ENCODE data around the gene FAM177A1. TPM values are rescaled to one million over a fixed set of nuclear protein-coding genes. Genes with fewer than 3 reads are reported as not detected.
"Not testable (repeated sequence)": the region's sequence is repeated elsewhere in the genome, so short reads cannot be mapped to it uniquely, and the experiment has no call there.

The FAM177A1 gene
- polyA plus RNA-seq, 6 donors from 2014 or later: 31.8 to 51.2 (median 35.3) TPM

GRCh38 chr14:35043046-35043445 is 3.0 kb upstream of the FAM177A1 start:
- Mint-ChIP-seq H3K36me3 (no peaks in the 10 kb centered on the region), H3K9me3 (no peaks in the 10 kb centered on the region), H3K27ac (peak overlapping the region; percentile 8 to 86 (median 73)), H3K4me1 (peaks cover 12 to 21% (median 16%) of the 10 kb centered on the region in 3 donors), H3K4me3 (no peak overlapping the region), H3K27me3 (no peaks in the 10 kb centered on the region)
- DNase-seq: no peak
- ATAC-seq (ENCODE audit: low read depth in 2 of 2): no peak

- Mint-ChIP-seq H3K9me3 (no peaks in the 10 kb centered on the region), H3K36me3 (no peaks in the 10 kb centered on the region), H3K4me3 (peak overlapping the region; percentile 84 to 99 (median 94)), H3K4me1 (peaks cover 12 to 21% (median 17%) of the 10 kb centered on the region in 3 donors), H3K27ac (peak overlapping the region; percentile 97 to 100 (median 99)), H3K27me3 (no peaks in the 10 kb centered on the region)
- DNase-seq: no peak
- ATAC-seq (ENCODE audit: low read depth in 2 of 2): peak in 1 of 2 donors; percentile 1
These were observed 904 bp upstream of the FAM177A1 start for GRCh38 chr14:35044939-35045797.

GRCh38 chr14:35045798-35046047 is 349 bp upstream of the FAM177A1 start:
- peaks cover 12 to 21% (median 17%) of the 10 kb centered on the region in 3 donors for H3K4me1 Mint-ChIP-seq
- ATAC-seq (ENCODE audit: low read depth in 2 of 2) (peak in 1 of 2 donors; percentile 3), DNase-seq (no peak)
- H3K9me3 Mint-ChIP-seq: no peaks in the 10 kb centered on the region
- peak overlapping the region; percentile 84 to 99 (median 94) for H3K4me3 Mint-ChIP-seq
- H3K36me3 Mint-ChIP-seq: no peaks in the 10 kb centered on the region
- H3K27ac Mint-ChIP-seq: peak overlapping the region; percentile 97 to 100 (median 99)
- no peaks in the 10 kb centered on the region for H3K27me3 Mint-ChIP-seq

GRCh38 chr14:35046751-35047536 is 872 bp downstream of the FAM177A1 start:
- H3K4me1 Mint-ChIP-seq: peaks cover 12 to 21% (median 17%) of the 10 kb centered on the region in 3 donors
- H3K4me3 Mint-ChIP-seq: peak overlapping the region; percentile 84 to 99 (median 94)
- H3K36me3 Mint-ChIP-seq: no peaks in the 10 kb centered on the region
- no peaks in the 10 kb centered on the region for H3K27me3 Mint-ChIP-seq
- DNase-seq (no peak), ATAC-seq (ENCODE audit: low read depth in 2 of 2) (peak; percentile 3 to 5)
- no peaks in the 10 kb centered on the region for H3K9me3 Mint-ChIP-seq
- H3K27ac Mint-ChIP-seq: peak overlapping the region; percentile 97 to 99 (median 98)

- H3K4me1 Mint-ChIP-seq: peaks cover 12 to 21% (median 17%) of the 10 kb centered on the region in 3 donors
- H3K4me3 Mint-ChIP-seq: peak overlapping the region in 7 of 8 donors; percentile 40 to 96 (median 91)
- H3K27ac Mint-ChIP-seq: peak overlapping the region; percentile 24 to 91 (median 66)
- ATAC-seq (ENCODE audit: low read depth in 2 of 2) (no peak), DNase-seq (no peak)
- no peaks in the 10 kb centered on the region for H3K9me3 Mint-ChIP-seq
- H3K27me3 Mint-ChIP-seq: no peaks in the 10 kb centered on the region
- peaks cover 0 to 2% of the 10 kb centered on the region in 2 donors for H3K36me3 Mint-ChIP-seq
These were observed 2.0 kb downstream of the FAM177A1 start for GRCh38 chr14:35047976-35048513.

GRCh38 chr14:35050652-35051051 is 4.6 kb downstream of the FAM177A1 start:
- DNase-seq (no peak), ATAC-seq (ENCODE audit: low read depth in 2 of 2) (no peak)
- Mint-ChIP-seq H3K27ac (peak overlapping the region in 1 of 6 donors; percentile 37), H3K9me3 (no peaks in the 10 kb centered on the region), H3K27me3 (no peaks in the 10 kb centered on the region), H3K4me3 (peak overlapping the region in 2 of 8 donors; percentile 35 to 36), H3K4me1 (peaks cover 5 to 12% (median 9%) of the 10 kb centered on the region in 3 donors), H3K36me3 (peaks cover 0 to 5% of the 10 kb centered on the region in 2 donors)

- Mint-ChIP-seq H3K4me1 (peaks cover 3 to 11% (median 8%) of the 10 kb centered on the region in 3 donors), H3K4me3 (no peak overlapping the region), H3K9me3 (no peaks in the 10 kb centered on the region), H3K36me3 (peaks cover 0 to 5% of the 10 kb centered on the region in 2 donors), H3K27me3 (no peaks in the 10 kb centered on the region), H3K27ac (no peak overlapping the region)
- DNase-seq: no peak
- ATAC-seq (ENCODE audit: low read depth in 2 of 2): no peak
These were observed 5.7 kb downstream of the FAM177A1 start for GRCh38 chr14:35051796-35052195.

GRCh38 chr14:35052637-35053036 is 6.6 kb downstream of the FAM177A1 start:
- H3K36me3 Mint-ChIP-seq: peaks cover 0 to 5% of the 10 kb centered on the region in 2 donors
- DNase-seq: no peak
- no peak for ATAC-seq (ENCODE audit: low read depth in 2 of 2)
- no peaks in the 10 kb centered on the region for H3K9me3 Mint-ChIP-seq
- no peak overlapping the region for H3K27ac Mint-ChIP-seq
- H3K4me3 Mint-ChIP-seq: no peak overlapping the region
- H3K27me3 Mint-ChIP-seq: no peaks in the 10 kb centered on the region
- peaks cover 2 to 15% (median 3%) of the 10 kb centered on the region in 3 donors for H3K4me1 Mint-ChIP-seq

- not testable (repeated sequence) for H3K4me1 Mint-ChIP-seq; ATAC-seq (ENCODE audit: low read depth in 2 of 2); H3K27ac Mint-ChIP-seq; H3K36me3 Mint-ChIP-seq; H3K27me3 Mint-ChIP-seq; H3K9me3 Mint-ChIP-seq; H3K4me3 Mint-ChIP-seq; DNase-seq
These were observed 15.2 kb downstream of the FAM177A1 start for GRCh38 chr14:35061113-35061791.

GRCh38 chr14:35065731-35066130 is 19.7 kb downstream of the FAM177A1 start:
- not testable (repeated sequence) for ATAC-seq (ENCODE audit: low read depth in 2 of 2); H3K27me3 Mint-ChIP-seq; H3K27ac Mint-ChIP-seq; H3K9me3 Mint-ChIP-seq; DNase-seq; H3K4me1 Mint-ChIP-seq; H3K4me3 Mint-ChIP-seq
- H3K36me3 Mint-ChIP-seq: peaks cover 11 to 22% of the 10 kb centered on the region in 2 donors

GRCh38 chr14:35068238-35069012 is 22.4 kb downstream of the FAM177A1 start:
- Mint-ChIP-seq H3K9me3 (peaks cover 0 to 4% (median 0%) of the 10 kb centered on the region in 7 donors), H3K36me3 (peaks cover 20 to 22% of the 10 kb centered on the region in 2 donors), H3K4me1 (peaks cover 0 to 4% (median 0%) of the 10 kb centered on the region in 3 donors), H3K27ac (no peak overlapping the region), H3K27me3 (no peaks in the 10 kb centered on the region), H3K4me3 (no peak overlapping the region)
- ATAC-seq (ENCODE audit: low read depth in 2 of 2) (no peak), DNase-seq (no peak)

- H3K9me3 Mint-ChIP-seq: peaks cover 0 to under 1% (median 0%) of the 10 kb centered on the region in 7 donors
- no peaks in the 10 kb centered on the region for H3K27me3 Mint-ChIP-seq
- peaks cover 15 to 24% of the 10 kb centered on the region in 2 donors for H3K36me3 Mint-ChIP-seq
- ATAC-seq (ENCODE audit: low read depth in 2 of 2): no peak
- peak overlapping the region in 1 of 6 donors; percentile 63 for H3K27ac Mint-ChIP-seq
- no peaks in the 10 kb centered on the region for H3K4me1 Mint-ChIP-seq
- DNase-seq: no peak
- H3K4me3 Mint-ChIP-seq: no peak overlapping the region
These were observed 26.2 kb downstream of the FAM177A1 start for GRCh38 chr14:35072226-35072625.
